HG03103 (cell line): ENCODE data around the gene GCK.
A peak's percentile ranks its signal among the peaks of the same experiment; 100 is the strongest.

Experiments
- ATAC-seq: cut with Tn5 transposase; IDR thresholded peaks from one replicate; pipeline ENCODE4 v1.9.1; 2021; ENCODE audit warnings: low read depth; ENCODE audit not compliant: unreplicated experiment

The GCK gene

DNA sequence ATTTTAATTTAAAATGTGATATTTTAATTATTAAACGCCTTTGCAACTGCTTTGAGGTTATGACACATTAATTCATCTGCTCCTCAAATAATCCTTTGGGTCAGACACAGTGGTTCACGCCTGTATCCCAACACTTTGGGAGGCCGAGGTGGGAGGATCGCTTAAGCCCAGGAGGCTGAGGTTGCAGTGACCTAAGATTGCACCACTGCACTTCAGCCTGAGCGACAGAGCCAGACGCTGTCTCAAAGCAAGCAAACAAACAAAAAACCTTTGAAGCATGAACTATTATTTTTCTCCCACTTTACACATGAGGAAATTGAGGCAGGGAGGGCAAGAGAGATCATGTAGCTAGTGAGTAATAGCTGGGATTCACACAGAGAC, 64.4 kb downstream of the GCK start:
- ATAC-seq, result no peak

GRCh38 chr7:44123190-44124003, 65.8 kb downstream of the GCK start, which contains the start of gene POLD2:
TSS of gene POLD2 (minus strand) at chr7:44123548. CDS start at chr7:44122053, 1,495 bp downstream.
- peak; percentile 98 for ATAC-seq

DNA sequence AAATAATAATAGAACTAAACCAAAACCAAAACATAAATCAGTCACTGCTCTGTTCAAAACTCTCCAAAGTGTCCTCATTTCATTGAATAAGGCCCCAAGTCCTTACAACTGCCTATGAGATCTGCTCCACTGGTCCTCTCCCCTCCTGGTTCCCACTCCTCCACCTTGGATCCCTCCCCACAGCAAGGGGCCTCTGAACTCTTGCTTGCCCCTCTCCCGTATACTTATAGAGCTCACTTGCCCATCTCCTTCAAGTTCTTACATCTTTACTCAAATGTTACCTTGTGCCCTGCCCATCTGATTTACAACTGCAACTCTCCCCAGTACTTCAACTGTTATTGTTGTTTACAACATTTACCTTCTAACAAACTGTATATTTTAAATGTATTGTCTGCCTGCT, 66.7 kb downstream of the GCK start:
- no peak for ATAC-seq

DNA sequence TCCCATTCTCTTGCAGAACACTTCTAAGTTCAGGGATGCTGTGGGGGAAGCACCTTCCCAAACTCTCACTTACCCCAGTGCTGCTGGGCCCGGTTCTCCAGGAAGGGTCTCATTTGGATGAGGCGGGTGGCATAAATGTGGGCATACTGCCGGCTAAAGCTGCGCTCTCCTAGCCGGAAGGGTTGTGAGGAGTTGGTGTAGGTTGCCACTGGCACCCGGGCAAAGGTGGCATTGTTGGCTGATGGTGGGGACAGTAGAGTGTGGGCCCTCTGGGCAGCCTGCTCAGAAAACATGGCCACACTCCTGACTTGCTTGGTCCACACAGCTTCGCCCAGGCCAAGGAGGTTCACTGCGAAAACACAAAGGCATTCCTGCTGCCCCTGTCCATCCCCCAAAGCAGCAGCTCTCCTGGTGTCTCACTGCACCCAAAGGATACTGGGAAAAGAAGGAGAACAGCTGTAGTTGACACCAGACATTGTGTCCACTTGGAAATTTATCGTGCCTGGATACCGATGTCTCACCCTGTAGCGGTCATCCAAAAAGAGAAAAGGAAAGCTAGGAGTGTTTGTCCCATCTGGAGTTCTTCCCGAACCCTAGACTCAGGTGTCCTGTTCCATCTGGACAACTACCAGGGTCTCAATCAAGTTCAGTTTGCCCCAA, 67.3 kb downstream of the GCK start:
- no peak for ATAC-seq

- no peak for ATAC-seq
These were observed 68.8 kb downstream of the GCK start for GRCh38 chr7:44120395-44120794.

- no peak for ATAC-seq
These were observed 69.3 kb downstream of the GCK start for GRCh38 chr7:44119829-44120380.

- no peak for ATAC-seq
These were observed 71.3 kb downstream of the GCK start for GRCh38 chr7:44117801-44118429.

DNA sequence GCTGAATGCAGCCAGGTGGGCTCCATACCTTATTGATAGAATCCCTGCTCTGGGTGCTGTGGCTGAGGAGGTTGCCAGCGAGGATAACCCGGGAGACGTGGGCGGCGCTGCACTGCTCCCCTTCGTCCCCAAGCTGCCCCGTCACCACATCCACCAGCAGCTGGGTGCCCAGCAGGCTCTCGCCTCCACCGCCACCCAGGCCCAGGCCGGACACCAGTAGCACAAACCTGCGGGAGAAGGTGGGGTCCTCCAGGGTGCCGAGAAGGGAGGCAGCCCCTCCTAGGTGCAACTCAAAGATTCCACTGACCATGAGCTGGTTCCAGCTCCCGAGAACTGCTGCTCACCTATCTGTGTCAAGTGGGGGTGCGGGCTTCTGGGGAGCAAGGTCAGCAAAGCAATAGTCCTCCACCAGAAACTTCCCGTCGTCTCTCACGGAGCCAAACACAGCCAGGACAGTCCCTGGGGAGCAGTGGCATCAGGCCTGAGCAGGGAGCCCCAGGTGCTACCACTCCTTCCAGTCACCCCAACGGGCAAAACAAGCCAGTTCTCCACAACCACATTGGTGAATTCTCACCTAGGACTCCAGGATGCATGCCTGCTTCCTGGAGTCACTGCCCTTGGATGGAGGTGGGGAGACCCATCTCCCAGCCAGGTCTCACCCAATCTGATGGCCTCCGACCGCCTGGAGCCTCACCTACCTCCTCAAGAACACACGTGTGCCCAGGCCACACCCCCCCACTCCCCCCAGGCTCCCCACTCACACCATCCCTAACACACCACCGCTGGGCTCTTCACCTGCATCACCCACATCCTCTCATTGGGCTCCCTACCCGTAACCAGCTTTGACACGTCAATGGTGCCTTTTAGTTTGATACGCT, 72.2 kb downstream of the GCK start:
- no peak for ATAC-seq

GRCh38 chr7:44116087-44116788, 73.0 kb downstream of the GCK start:
- no peak for ATAC-seq

DNA sequence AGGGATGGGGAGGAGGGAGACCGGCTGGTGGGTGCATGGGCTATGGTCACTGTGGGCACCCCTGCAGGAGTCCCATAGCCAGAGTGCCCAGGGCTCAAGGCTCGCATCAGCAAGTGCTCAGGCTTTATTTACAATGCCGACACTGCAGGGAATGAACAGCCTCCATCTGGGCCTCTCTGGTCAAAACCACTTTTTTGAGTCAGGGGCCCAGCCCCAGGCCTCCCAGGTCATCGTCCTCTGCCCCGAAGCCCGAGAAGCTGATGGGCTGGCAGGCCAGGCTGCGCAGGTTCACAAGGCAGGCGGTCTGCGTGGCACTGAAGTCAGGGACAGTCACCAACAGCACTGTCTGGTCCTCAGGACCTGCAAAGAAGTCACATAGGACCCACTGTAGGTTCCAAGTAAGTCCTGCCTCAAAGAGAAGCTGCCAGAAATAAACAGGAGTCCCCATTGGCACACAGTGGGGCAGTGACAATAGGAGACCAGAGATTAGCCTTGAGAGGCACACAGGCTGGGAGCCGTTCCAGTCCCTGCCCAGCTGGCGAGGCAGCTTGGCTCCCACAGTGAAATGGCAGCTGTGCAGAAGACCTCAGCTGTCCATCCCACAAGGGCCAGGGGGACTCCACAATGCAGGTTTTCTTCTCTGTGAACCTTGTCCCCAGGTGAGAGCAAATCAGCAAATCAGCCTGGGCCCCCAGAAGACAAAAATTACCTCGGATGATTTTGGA, 74.5 kb downstream of the GCK start:
- ATAC-seq, result no peak

DNA sequence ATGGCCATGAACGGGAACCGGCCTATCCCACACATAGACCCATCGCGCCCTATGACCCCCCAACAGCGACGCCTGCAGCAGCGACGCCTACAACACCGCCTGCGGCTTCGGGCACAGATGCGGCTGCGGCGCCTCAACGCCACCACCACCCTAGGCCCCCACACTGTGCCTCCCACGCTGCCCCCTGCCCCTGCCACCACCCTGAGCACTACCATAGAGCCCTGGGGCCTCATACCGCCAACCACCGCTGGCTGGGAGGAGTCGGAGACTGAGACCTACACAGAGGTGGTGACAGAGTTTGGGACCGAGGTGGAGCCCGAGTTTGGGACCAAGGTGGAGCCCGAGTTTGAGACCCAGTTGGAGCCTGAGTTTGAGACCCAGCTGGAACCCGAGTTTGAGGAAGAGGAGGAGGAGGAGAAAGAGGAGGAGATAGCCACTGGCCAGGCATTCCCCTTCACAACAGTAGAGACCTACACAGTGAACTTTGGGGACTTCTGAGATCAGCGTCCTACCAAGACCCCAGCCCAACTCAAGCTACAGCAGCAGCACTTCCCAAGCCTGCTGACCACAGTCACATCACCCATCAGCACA, 75.4 kb downstream of the GCK start:
- no peak for ATAC-seq

GRCh38 chr7:44112997-44113763, 76.1 kb downstream of the GCK start:
- ATAC-seq, result no peak

GRCh38 chr7:44112231-44112996, 76.8 kb downstream of the GCK start:
- no peak for ATAC-seq

DNA sequence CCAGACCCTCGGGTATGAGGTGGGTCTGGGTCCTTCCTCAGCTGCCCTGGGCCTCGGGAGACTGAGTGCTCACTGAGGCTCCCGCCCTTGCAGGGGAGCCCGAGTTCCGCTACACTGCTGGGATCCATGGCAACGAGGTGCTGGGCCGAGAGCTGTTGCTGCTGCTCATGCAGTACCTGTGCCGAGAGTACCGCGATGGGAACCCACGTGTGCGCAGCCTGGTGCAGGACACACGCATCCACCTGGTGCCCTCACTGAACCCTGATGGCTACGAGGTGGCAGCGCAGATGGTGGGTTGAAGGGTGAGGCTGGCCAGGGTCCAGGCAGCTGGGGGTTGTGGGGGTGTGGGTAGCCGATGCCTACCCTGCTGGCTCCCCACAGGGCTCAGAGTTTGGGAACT, 77.5 kb downstream of the GCK start:
- ATAC-seq, result no peak

GRCh38 chr7:44110719-44111635, 78.3 kb downstream of the GCK start:
- ATAC-seq, result no peak

DNA sequence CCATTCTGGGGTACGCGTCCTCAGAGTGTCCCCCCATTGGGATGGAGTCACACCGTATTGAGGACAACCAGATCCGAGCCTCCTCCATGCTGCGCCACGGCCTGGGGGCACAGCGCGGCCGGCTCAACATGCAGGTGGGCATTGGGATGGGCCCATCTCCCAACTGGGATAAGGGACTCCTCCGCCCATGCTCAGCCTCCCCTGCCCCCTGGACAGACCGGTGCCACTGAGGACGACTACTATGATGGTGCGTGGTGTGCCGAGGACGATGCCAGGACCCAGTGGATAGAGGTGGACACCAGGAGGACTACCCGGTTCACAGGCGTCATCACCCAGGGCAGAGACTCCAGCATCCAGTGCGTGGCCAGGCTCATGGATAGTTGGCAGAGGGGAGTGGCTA, 79.2 kb downstream of the GCK start:
- no peak for ATAC-seq
